ENCODE results near the gene CTDSP2.
A peak's percentile ranks its signal among the peaks of the same experiment; 100 is the strongest.
"Not testable (repeated sequence)": the region's sequence is repeated elsewhere in the genome, so short reads cannot be mapped to it uniquely, and the experiment has no call there.

The CTDSP2 gene

GRCh38 chr12:57863676-57864075 is 17.1 kb upstream of the CTDSP2 start:
- Histone ChIP-seq H3K27me3 (replicated peaks; ENCODE audit: control insufficient read depth, insufficient read depth, low read length) (no peaks in the 10 kb centered on the region), H3K36me3 (ENCODE audit: control insufficient read depth, insufficient read depth, low read length, severe bottlenecking) (no peaks in the 10 kb centered on the region), H3K9ac (ENCODE audit: low read length) (peak overlapping the region; percentile 84), H3K9me3 (ENCODE audit: control insufficient read depth, low read length) (no peaks in the 10 kb centered on the region), H3K4me3 (ENCODE audit: low read length) (peak overlapping the region; percentile 75), H3K4me1 (ENCODE audit: control insufficient read depth, insufficient read depth, low read length) (peaks cover 31% of the 10 kb centered on the region)
- DNase-seq (ENCODE audit: low read depth): no peak

- Histone ChIP-seq H3K9me3 (ENCODE audit: control insufficient read depth, low read length) (no peaks in the 10 kb centered on the region), H3K9ac (ENCODE audit: low read length) (no peak overlapping the region), H3K4me3 (ENCODE audit: low read length) (no peak overlapping the region), H3K36me3 (ENCODE audit: control insufficient read depth, insufficient read depth, low read length, severe bottlenecking) (no peaks in the 10 kb centered on the region), H3K4me1 (ENCODE audit: control insufficient read depth, insufficient read depth, low read length) (peaks cover 22% of the 10 kb centered on the region), H3K27me3 (replicated peaks; ENCODE audit: control insufficient read depth, insufficient read depth, low read length) (no peaks in the 10 kb centered on the region)
- DNase-seq (ENCODE audit: low read depth): no peak
Observed at GRCh38 chr12:57861967-57862366, 15.4 kb upstream of the CTDSP2 start.

- not testable (repeated sequence) for H3K9me3 ChIP-seq (ENCODE audit: control insufficient read depth, low read length); H3K4me3 ChIP-seq (ENCODE audit: low read length); H3K9ac ChIP-seq (ENCODE audit: low read length); DNase-seq (ENCODE audit: low read depth); H3K36me3 ChIP-seq (ENCODE audit: control insufficient read depth, insufficient read depth, low read length, severe bottlenecking); H3K27me3 ChIP-seq (replicated peaks; ENCODE audit: control insufficient read depth, insufficient read depth, low read length)
- H3K4me1 ChIP-seq (ENCODE audit: control insufficient read depth, insufficient read depth, low read length): peaks cover 20% of the 10 kb centered on the region
Observed at GRCh38 chr12:57860883-57861282, 14.4 kb upstream of the CTDSP2 start.

- no peak for DNase-seq (ENCODE audit: low read depth)
- H3K9me3 ChIP-seq (ENCODE audit: control insufficient read depth, low read length): no peaks in the 10 kb centered on the region
- no peak overlapping the region for H3K4me3 ChIP-seq (ENCODE audit: low read length)
- H3K36me3 ChIP-seq (ENCODE audit: control insufficient read depth, insufficient read depth, low read length, severe bottlenecking): no peaks in the 10 kb centered on the region
- no peak overlapping the region for H3K9ac ChIP-seq (ENCODE audit: low read length)
- no peaks in the 10 kb centered on the region for H3K27me3 ChIP-seq (replicated peaks; ENCODE audit: control insufficient read depth, insufficient read depth, low read length)
- H3K4me1 ChIP-seq (ENCODE audit: control insufficient read depth, insufficient read depth, low read length): peaks cover 6% of the 10 kb centered on the region
Observed at GRCh38 chr12:57859121-57859520, 12.6 kb upstream of the CTDSP2 start.

GRCh38 chr12:57858123-57858522 is 11.6 kb upstream of the CTDSP2 start:
- not testable (repeated sequence) for H3K9me3 ChIP-seq (ENCODE audit: control insufficient read depth, low read length); H3K4me1 ChIP-seq (ENCODE audit: control insufficient read depth, insufficient read depth, low read length); DNase-seq (ENCODE audit: low read depth); H3K4me3 ChIP-seq (ENCODE audit: low read length); H3K27me3 ChIP-seq (replicated peaks; ENCODE audit: control insufficient read depth, insufficient read depth, low read length); H3K36me3 ChIP-seq (ENCODE audit: control insufficient read depth, insufficient read depth, low read length, severe bottlenecking); H3K9ac ChIP-seq (ENCODE audit: low read length)

- Histone ChIP-seq H3K4me3 (ENCODE audit: low read length) (no peak overlapping the region), H3K9me3 (ENCODE audit: control insufficient read depth, low read length) (no peaks in the 10 kb centered on the region), H3K9ac (ENCODE audit: low read length) (no peak overlapping the region), H3K4me1 (ENCODE audit: control insufficient read depth, insufficient read depth, low read length) (peaks cover 33% of the 10 kb centered on the region), H3K27me3 (replicated peaks; ENCODE audit: control insufficient read depth, insufficient read depth, low read length) (no peaks in the 10 kb centered on the region), H3K36me3 (ENCODE audit: control insufficient read depth, insufficient read depth, low read length, severe bottlenecking) (no peaks in the 10 kb centered on the region)
- no peak for DNase-seq (ENCODE audit: low read depth)
Observed at GRCh38 chr12:57854965-57855364, 8.4 kb upstream of the CTDSP2 start.

- H3K27me3 ChIP-seq (replicated peaks; ENCODE audit: control insufficient read depth, insufficient read depth, low read length): no peaks in the 10 kb centered on the region
- H3K36me3 ChIP-seq (ENCODE audit: control insufficient read depth, insufficient read depth, low read length, severe bottlenecking): no peaks in the 10 kb centered on the region
- H3K9me3 ChIP-seq (ENCODE audit: control insufficient read depth, low read length): no peaks in the 10 kb centered on the region
- H3K4me3 ChIP-seq (ENCODE audit: low read length): no peak overlapping the region
- no peak for DNase-seq (ENCODE audit: low read depth)
- peaks cover 33% of the 10 kb centered on the region for H3K4me1 ChIP-seq (ENCODE audit: control insufficient read depth, insufficient read depth, low read length)
- H3K9ac ChIP-seq (ENCODE audit: low read length): no peak overlapping the region
Observed at GRCh38 chr12:57853864-57854556, 7.5 kb upstream of the CTDSP2 start.

DNA sequence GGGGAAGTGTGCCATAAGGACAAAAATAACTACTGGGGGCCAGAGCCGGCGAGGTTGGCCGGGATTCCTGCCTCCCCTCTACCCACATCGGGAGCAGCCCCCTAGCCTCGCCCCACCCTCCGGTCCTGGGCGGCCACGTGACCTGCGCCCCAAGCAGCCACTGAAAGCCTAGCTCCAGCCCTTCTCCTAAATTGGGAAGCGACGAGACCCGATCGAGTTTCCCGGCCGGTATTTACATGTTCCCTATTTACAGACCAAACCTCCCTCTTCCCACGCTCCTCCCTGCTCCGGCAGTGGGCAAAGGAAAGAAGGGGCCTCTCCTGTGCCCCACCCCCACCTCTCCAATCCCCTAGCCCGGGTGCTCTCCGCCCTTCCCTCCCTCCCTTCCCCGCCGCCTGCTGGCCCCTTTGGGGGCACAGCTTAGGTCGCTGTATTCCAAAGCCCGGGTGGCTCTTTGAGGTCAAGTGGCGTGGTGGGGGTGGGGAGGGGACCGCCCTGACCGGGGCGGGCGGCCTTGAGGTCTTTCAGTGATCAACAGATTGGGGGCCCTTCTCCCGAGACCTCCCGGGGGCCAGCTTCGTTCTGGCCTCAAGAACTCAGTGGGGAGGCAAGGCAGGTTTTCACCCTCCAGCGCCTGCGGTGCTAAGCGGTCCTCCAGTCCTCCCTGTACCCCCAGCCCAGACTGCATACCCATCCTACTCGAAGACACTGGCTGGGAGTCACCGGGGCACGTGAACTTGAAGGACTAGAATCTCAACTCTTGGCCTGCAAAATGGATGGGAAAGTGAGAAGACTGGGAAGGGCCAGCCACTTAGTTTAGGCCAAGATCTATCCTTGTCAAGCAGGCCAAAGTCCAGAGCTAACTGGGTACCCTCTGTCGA is 6.3 kb upstream of the CTDSP2 start:
- H3K9me3 ChIP-seq (ENCODE audit: control insufficient read depth, low read length): no peaks in the 10 kb centered on the region
- peak overlapping the region; percentile 60 for H3K9ac ChIP-seq (ENCODE audit: low read length)
- DNase-seq (ENCODE audit: low read depth): no peak
- no peaks in the 10 kb centered on the region for H3K27me3 ChIP-seq (replicated peaks; ENCODE audit: control insufficient read depth, insufficient read depth, low read length)
- peaks cover 33% of the 10 kb centered on the region for H3K4me1 ChIP-seq (ENCODE audit: control insufficient read depth, insufficient read depth, low read length)
- H3K4me3 ChIP-seq (ENCODE audit: low read length): peak overlapping the region; percentile 62
- no peaks in the 10 kb centered on the region for H3K36me3 ChIP-seq (ENCODE audit: control insufficient read depth, insufficient read depth, low read length, severe bottlenecking)

- DNase-seq (ENCODE audit: low read depth): no peak
- peak overlapping the region; percentile 62 for H3K4me3 ChIP-seq (ENCODE audit: low read length)
- H3K36me3 ChIP-seq (ENCODE audit: control insufficient read depth, insufficient read depth, low read length, severe bottlenecking): no peaks in the 10 kb centered on the region
- H3K4me1 ChIP-seq (ENCODE audit: control insufficient read depth, insufficient read depth, low read length): peaks cover 33% of the 10 kb centered on the region
- H3K9me3 ChIP-seq (ENCODE audit: control insufficient read depth, low read length): no peaks in the 10 kb centered on the region
- no peaks in the 10 kb centered on the region for H3K27me3 ChIP-seq (replicated peaks; ENCODE audit: control insufficient read depth, insufficient read depth, low read length)
- peak overlapping the region; percentile 60 for H3K9ac ChIP-seq (ENCODE audit: low read length)
Observed at GRCh38 chr12:57852200-57852599, 5.7 kb upstream of the CTDSP2 start.

DNA sequence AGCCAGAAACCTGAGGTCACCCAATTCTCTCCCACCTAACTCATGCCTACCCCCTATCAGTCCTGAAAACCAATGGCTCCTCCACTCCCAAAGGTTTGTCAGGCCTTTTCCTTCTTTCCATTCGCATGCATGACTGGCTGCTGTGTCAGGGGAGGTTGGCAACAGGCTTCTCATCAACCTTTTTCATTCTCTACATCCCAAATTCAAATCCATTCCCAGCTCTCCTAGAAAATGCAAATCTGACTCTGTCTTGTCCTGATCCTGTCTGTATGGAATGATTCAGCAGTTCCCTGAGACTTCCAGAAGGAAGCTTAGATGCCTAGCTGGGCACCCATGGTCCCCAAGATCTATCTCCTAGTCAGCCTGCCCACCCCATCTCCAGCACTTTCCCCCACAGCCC is 5.0 kb upstream of the CTDSP2 start:
- Histone ChIP-seq H3K27me3 (replicated peaks; ENCODE audit: control insufficient read depth, insufficient read depth, low read length) (no peaks in the 10 kb centered on the region), H3K9ac (ENCODE audit: low read length) (no peak overlapping the region), H3K36me3 (ENCODE audit: control insufficient read depth, insufficient read depth, low read length, severe bottlenecking) (no peaks in the 10 kb centered on the region), H3K9me3 (ENCODE audit: control insufficient read depth, low read length) (no peaks in the 10 kb centered on the region), H3K4me3 (ENCODE audit: low read length) (no peak overlapping the region), H3K4me1 (ENCODE audit: control insufficient read depth, insufficient read depth, low read length) (peaks cover 33% of the 10 kb centered on the region)
- DNase-seq (ENCODE audit: low read depth): no peak

GRCh38 chr12:57850854-57851430 is 4.4 kb upstream of the CTDSP2 start:
- DNase-seq (ENCODE audit: low read depth): no peak
- no peak overlapping the region for H3K9ac ChIP-seq (ENCODE audit: low read length)
- no peaks in the 10 kb centered on the region for H3K36me3 ChIP-seq (ENCODE audit: control insufficient read depth, insufficient read depth, low read length, severe bottlenecking)
- H3K9me3 ChIP-seq (ENCODE audit: control insufficient read depth, low read length): no peaks in the 10 kb centered on the region
- H3K4me1 ChIP-seq (ENCODE audit: control insufficient read depth, insufficient read depth, low read length): peaks cover 33% of the 10 kb centered on the region
- H3K4me3 ChIP-seq (ENCODE audit: low read length): no peak overlapping the region
- no peaks in the 10 kb centered on the region for H3K27me3 ChIP-seq (replicated peaks; ENCODE audit: control insufficient read depth, insufficient read depth, low read length)
